Activated CD8-positive, alpha-beta memory T cell treated with anti-CD3 and anti-CD28 coated beads for 36 hours (primary cell): ENCODE data around the gene SLC29A4. TPM values are rescaled to one million over a fixed set of nuclear protein-coding genes. Genes with fewer than 3 reads are reported as not detected.
"Not testable (repeated sequence)": the region's sequence is repeated elsewhere in the genome, so short reads cannot be mapped to it uniquely, and the experiment has no call there.

Experiments
- CTCF ChIA-PET: fragments of 350-600 bp; sonication (Branson Sonifier 250); formaldehyde crosslinking; loops from one replicate; lab custom pipeline; 2021; ENCODE audit warnings: antibody characterized with exemption; lab: Charles Lee
- POLR2A ChIA-PET: fragments of 350-600 bp; sonication (Branson Sonifier 250); formaldehyde crosslinking; loops from one replicate; lab custom pipeline; 2021; ENCODE audit warnings: antibody characterized with exemption; lab: Charles Lee
- total RNA-seq, 2 experiments: library from RNA; stranded (reverse); gene quantifications; one replicate each; pipeline ENCODE4 v1.2.3, GENCODE V29; 2021

Gene SLC29A4
- total RNA-seq, 2 experiments from 2014 or later = 0.17 to 0.25 TPM

- ChIA-PET POLR2A (no interaction called here), CTCF (no interaction called here)
These were observed 12.0 kb upstream of the SLC29A4 start for GRCh38 chr7:5270788-5271187.

- POLR2A ChIA-PET, CTCF ChIA-PET: not testable (repeated sequence)
These were observed 8.8 kb upstream of the SLC29A4 start for GRCh38 chr7:5273831-5274405.

GRCh38 chr7:5274441-5274840 is 8.3 kb upstream of the SLC29A4 start:
- POLR2A ChIA-PET = no interaction called here
- CTCF ChIA-PET = no interaction called here

- POLR2A ChIA-PET, CTCF ChIA-PET: not testable (repeated sequence)
These were observed 7.7 kb upstream of the SLC29A4 start for GRCh38 chr7:5274985-5275431.

GRCh38 chr7:5275510-5275909 is 7.2 kb upstream of the SLC29A4 start:
- POLR2A ChIA-PET, CTCF ChIA-PET: not testable (repeated sequence)

GRCh38 chr7:5276123-5276522 is 6.6 kb upstream of the SLC29A4 start:
- CTCF ChIA-PET, POLR2A ChIA-PET: not testable (repeated sequence)

GRCh38 chr7:5276611-5277010 is 6.1 kb upstream of the SLC29A4 start:
- CTCF ChIA-PET = interaction anchor here (0.8 kb wide), 1 partner anchor 89 kb away, joined by 5 read pairs; no protein-coding TSS in a partner anchor
- POLR2A ChIA-PET = no interaction called here

GRCh38 chr7:5278766-5279165 is 4.0 kb upstream of the SLC29A4 start:
- ChIA-PET CTCF (no interaction called here), POLR2A (no interaction called here)

GRCh38 chr7:5279734-5280133 is 3.0 kb upstream of the SLC29A4 start:
- ChIA-PET POLR2A (no interaction called here), CTCF (interaction anchor here (0.6 kb wide), 1 partner anchor 391 kb away, joined by 3 read pairs; no protein-coding TSS in a partner anchor)

- CTCF ChIA-PET, POLR2A ChIA-PET: not testable (repeated sequence)
These were observed 894 bp upstream of the SLC29A4 start for GRCh38 chr7:5281598-5282500.

- CTCF ChIA-PET = no interaction called here
These were observed 919 bp downstream of the SLC29A4 start for GRCh38 chr7:5283421-5284303.

GRCh38 chr7:5284304-5285281 is 1.9 kb downstream of the SLC29A4 start:
- ChIA-PET CTCF (no interaction called here), POLR2A (no interaction called here)

More at GRCh38 chr7:5283421-5284303, 919 bp downstream of the SLC29A4 start:
- POLR2A ChIA-PET = no interaction called here

- CTCF ChIA-PET = interaction anchor here (1.6 kb wide), 1 partner anchor 47 kb away, joined by 4 read pairs; no protein-coding TSS in a partner anchor
- POLR2A ChIA-PET = no interaction called here
These were observed 4.2 kb downstream of the SLC29A4 start for GRCh38 chr7:5286933-5287332.

- POLR2A ChIA-PET = not testable (repeated sequence)
- CTCF ChIA-PET = interaction anchor here (1.6 kb wide), 1 partner anchor 47 kb away, joined by 4 read pairs; no protein-coding TSS in a partner anchor
These were observed 4.6 kb downstream of the SLC29A4 start for GRCh38 chr7:5287373-5287772.

GRCh38 chr7:5287802-5288201 is 5.1 kb downstream of the SLC29A4 start:
- CTCF ChIA-PET = interaction anchor here (1.6 kb wide), 1 partner anchor 48 kb away, joined by 4 read pairs; no protein-coding TSS in a partner anchor
- POLR2A ChIA-PET = no interaction called here

- POLR2A ChIA-PET = not testable (repeated sequence)
- CTCF ChIA-PET = interaction anchor here (1.6 kb wide), 1 partner anchor 49 kb away, joined by 4 read pairs; no protein-coding TSS in a partner anchor
These were observed 5.8 kb downstream of the SLC29A4 start for GRCh38 chr7:5288560-5288959.

GRCh38 chr7:5289355-5289754 is 6.6 kb downstream of the SLC29A4 start:
- ChIA-PET CTCF (interaction anchor here (0.8 kb wide), 1 partner anchor 75 kb away, joined by 3 read pairs; no protein-coding TSS in a partner anchor), POLR2A (no interaction called here)

- ChIA-PET CTCF (no interaction called here), POLR2A (no interaction called here)
These were observed 8.6 kb downstream of the SLC29A4 start for GRCh38 chr7:5291301-5291700.
